ENCODE data around the gene FAM241B. TPM values are rescaled to one million over a fixed set of nuclear protein-coding genes. Genes with fewer than 3 reads are reported as not detected.

FAM241B gene
- total and polyA plus RNA-seq, 10 donors = 0.77 to 3.2 (median 1.8) TPM

DNA sequence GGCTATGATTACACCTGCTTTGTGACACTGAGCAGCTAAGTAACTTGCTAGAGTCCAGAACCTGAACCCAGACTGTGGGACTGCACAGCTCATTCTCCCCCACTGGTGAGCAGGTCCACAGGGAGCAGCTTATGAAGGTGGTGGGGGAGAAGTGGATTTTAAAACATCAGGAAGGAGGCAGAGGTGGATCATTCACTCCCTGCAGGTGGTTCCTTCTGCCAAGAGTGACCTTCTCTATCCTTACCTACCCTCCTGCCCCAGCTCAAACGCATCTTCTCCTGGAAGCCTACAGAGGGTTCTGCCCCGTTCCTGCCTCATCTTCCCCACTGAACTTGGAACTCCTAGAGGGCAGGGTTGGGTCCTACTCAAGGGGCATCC lies 539 bp upstream of the FAM241B start:
- H3K27me3 ChIP-seq (replicated peaks in 1 of 7) = peaks cover 0 to 37% (median 15%) of the 10 kb centered on the region in 7 donors
- TF ChIP-seq POLR2A (IDR thresholded peaks at IDR 0.05) (no peak), POLR2AphosphoS5 (IDR thresholded peaks at IDR 0.05) (no peak)
- TF ChIP-seq, protein P1, sequence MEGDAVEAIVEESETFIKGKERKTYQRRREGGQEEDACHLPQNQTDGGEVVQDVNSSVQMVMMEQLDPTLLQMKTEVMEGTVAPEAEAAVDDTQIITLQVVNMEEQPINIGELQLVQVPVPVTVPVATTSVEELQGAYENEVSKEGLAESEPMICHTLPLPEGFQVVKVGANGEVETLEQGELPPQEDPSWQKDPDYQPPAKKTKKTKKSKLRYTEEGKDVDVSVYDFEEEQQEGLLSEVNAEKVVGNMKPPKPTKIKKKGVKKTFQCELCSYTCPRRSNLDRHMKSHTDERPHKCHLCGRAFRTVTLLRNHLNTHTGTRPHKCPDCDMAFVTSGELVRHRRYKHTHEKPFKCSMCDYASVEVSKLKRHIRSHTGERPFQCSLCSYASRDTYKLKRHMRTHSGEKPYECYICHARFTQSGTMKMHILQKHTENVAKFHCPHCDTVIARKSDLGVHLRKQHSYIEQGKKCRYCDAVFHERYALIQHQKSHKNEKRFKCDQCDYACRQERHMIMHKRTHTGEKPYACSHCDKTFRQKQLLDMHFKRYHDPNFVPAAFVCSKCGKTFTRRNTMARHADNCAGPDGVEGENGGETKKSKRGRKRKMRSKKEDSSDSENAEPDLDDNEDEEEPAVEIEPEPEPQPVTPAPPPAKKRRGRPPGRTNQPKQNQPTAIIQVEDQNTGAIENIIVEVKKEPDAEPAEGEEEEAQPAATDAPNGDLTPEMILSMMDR (IDR thresholded peaks at IDR 0.05 in 8 of 11, conservative IDR thresholded peaks at IDR 0.05 in 3 of 11) = no peak
- H3K4me1 ChIP-seq = peaks cover 0 to 19% (median 14%) of the 10 kb centered on the region in 6 donors
- DNase-seq = no peak
- H3K4me3 ChIP-seq = peak overlapping the region in 3 of 8 donors; percentile 47 to 74 (median 53)
- H3K36me3 ChIP-seq = no peaks in the 10 kb centered on the region
- H3K27ac ChIP-seq = peak overlapping the region in 2 of 8 donors; percentile 41 to 46
- intact Hi-C loops (cut with DNase I; ENCODE audit: low total_unique reads) = no loop called here
- 39 to 64% (median 45%) methylated on average over 2 of the region's 2 CpGs for WGBS, 5 donors
- H3K9me3 ChIP-seq = peaks cover 0 to 9% (median 0%) of the 10 kb centered on the region in 8 donors

DNA sequence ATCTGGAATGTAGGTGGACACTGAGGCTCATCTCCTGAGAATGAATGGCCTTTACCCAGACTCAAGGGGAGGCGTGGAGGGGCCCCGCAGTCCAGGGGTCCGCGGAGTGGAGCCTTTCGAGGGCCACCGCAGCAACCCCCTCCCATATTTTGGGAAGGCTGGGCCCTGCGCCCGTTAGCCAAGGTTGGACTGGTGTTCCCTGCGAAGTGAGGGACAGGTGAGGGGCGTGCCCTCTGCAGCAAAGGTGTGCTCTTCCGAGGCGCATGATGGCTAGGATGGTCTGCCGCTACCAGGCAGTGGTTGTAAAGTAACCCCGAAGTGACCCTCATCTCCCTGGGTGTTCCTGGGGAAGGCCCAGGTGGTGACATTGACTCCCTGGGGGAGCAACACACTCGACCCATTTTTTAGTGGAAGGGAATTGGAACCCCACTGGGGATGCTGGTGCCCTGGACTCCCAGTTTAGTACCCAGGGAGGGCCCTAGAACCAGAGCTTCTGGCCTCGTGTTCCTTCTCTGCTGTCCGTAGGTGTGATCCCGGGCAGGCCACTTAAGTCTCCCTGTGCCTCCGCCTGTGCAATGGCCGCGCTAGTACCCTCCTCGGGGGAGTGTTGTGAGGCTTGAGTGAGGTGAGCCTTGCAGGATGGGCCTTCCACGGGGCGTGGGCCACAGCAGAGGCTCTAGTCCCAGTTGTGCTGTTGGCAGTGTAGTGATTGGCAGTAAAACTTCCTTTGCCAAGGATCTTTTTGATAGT lies 779 bp downstream of the FAM241B start:
- Histone ChIP-seq H3K4me1 (peaks cover 0 to 19% (median 14%) of the 10 kb centered on the region in 6 donors), H3K27me3 (replicated peaks in 1 of 7) (peaks cover 0 to 37% (median 15%) of the 10 kb centered on the region in 7 donors), H3K27ac (peak overlapping the region in 1 of 8 donors; percentile 46), H3K4me3 (peak overlapping the region; percentile 24 to 74 (median 44)), H3K36me3 (no peaks in the 10 kb centered on the region), H3K9me3 (no peaks in the 10 kb centered on the region)
- TF ChIP-seq POLR2AphosphoS5 (IDR thresholded peaks at IDR 0.05) = no peak
- no peak for TF ChIP-seq POLR2A (IDR thresholded peaks at IDR 0.05)
- TF ChIP-seq, protein P1 (IDR thresholded peaks at IDR 0.05 in 8 of 11, conservative IDR thresholded peaks at IDR 0.05 in 3 of 11) = no peak
- DNase-seq = peak; percentile 67
- intact Hi-C loops (cut with DNase I; ENCODE audit: low total_unique reads) = no loop called here
- WGBS, 5 donors = 72 to 78% (median 77%) methylated on average over 18 to 24 of the region's 24 CpGs

DNA sequence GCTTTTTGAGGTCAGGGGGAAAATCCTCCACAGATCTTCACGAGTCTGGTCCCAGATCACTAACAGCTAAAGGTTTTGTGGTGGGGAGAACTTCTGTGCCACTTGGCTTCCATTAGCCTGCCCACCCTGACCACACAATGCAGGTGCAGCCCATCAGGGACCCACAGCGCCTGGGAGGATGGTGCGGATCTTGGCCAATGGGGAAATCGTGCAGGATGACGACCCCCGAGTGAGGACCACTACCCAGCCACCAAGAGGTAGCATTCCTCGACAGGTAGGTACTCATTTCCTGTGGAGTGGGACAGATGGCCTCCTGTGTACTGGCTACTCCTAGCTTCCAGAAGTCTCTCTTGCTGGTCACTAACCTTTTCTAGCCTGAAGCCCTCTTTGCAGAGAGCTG lies 1.5 kb downstream of the FAM241B start:
- Histone ChIP-seq H3K27me3 (replicated peaks in 1 of 7) (peaks cover 0 to 37% (median 15%) of the 10 kb centered on the region in 7 donors), H3K27ac (no peak overlapping the region), H3K36me3 (no peaks in the 10 kb centered on the region), H3K4me1 (peaks cover 0 to 19% (median 14%) of the 10 kb centered on the region in 6 donors), H3K4me3 (no peak overlapping the region), H3K9me3 (no peaks in the 10 kb centered on the region)
- TF ChIP-seq, protein P1 (IDR thresholded peaks at IDR 0.05 in 8 of 11, conservative IDR thresholded peaks at IDR 0.05 in 3 of 11) = no peak
- TF ChIP-seq POLR2AphosphoS5 (IDR thresholded peaks at IDR 0.05) = no peak
- WGBS, 5 donors = 85 to 88% (median 86%) methylated on average over 5 to 7 of the region's 7 CpGs
- no peak for DNase-seq
- intact Hi-C loops (cut with DNase I; ENCODE audit: low total_unique reads) = no loop called here

DNA sequence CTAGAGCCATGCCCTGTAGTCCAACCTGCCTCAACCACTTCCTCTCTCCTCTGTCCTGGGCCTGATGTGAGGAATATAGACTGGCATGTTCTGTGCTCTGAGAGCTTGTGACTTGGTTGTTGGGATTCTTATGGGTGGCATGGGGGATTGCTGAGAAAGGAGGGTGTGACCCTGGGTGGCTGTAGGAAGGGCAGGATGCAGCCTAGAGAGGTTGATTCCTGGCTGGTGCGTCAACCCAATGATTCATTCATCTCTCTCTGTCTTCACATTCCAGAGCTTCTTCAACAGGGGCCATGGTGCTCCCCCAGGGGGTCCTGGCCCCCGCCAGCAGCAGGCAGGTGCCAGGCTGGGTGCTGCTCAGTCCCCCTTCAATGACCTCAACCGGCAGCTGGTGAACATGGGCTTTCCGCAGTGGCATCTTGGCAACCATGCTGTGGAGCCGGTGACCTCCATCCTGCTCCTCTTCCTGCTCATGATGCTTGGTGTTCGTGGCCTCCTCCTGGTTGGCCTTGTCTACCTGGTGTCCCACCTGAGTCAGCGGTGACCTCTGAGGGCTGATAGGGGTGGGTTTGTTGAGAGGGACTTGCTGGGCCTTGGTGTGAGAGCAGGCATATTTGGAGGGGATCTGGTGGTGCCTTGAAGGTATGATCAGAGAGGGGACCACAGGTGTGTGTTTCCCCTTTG lies 2.6 kb downstream of the FAM241B start:
- intact Hi-C loops (cut with DNase I; ENCODE audit: low total_unique reads) = no loop called here
- Histone ChIP-seq H3K4me1 (peaks cover 0 to 19% (median 14%) of the 10 kb centered on the region in 6 donors), H3K27ac (no peak overlapping the region), H3K9me3 (no peaks in the 10 kb centered on the region), H3K4me3 (no peak overlapping the region), H3K36me3 (no peaks in the 10 kb centered on the region), H3K27me3 (replicated peaks in 1 of 7) (peaks cover 0 to 35% (median 15%) of the 10 kb centered on the region in 7 donors)
- TF ChIP-seq POLR2A (IDR thresholded peaks at IDR 0.05) (no peak), POLR2AphosphoS5 (IDR thresholded peaks at IDR 0.05) (no peak)
- TF ChIP-seq, protein P1 (IDR thresholded peaks at IDR 0.05 in 8 of 11, conservative IDR thresholded peaks at IDR 0.05 in 3 of 11) = no peak
- peak; percentile 61 for DNase-seq
- WGBS, 5 donors = 80 to 85% (median 84%) methylated on average over 6 to 7 of the region's 7 CpGs

Data from spleen (tissue), 11 donors.